AG08395 (cell line): Measurements from ENCODE around the gene ELOVL1.

Experiments used
- DNase-seq: peaks from one replicate; pipeline ENCODE4 v3.0.0; 2012; ENCODE audit warnings: mixed read lengths, low spot score

The ELOVL1 gene

DNA sequence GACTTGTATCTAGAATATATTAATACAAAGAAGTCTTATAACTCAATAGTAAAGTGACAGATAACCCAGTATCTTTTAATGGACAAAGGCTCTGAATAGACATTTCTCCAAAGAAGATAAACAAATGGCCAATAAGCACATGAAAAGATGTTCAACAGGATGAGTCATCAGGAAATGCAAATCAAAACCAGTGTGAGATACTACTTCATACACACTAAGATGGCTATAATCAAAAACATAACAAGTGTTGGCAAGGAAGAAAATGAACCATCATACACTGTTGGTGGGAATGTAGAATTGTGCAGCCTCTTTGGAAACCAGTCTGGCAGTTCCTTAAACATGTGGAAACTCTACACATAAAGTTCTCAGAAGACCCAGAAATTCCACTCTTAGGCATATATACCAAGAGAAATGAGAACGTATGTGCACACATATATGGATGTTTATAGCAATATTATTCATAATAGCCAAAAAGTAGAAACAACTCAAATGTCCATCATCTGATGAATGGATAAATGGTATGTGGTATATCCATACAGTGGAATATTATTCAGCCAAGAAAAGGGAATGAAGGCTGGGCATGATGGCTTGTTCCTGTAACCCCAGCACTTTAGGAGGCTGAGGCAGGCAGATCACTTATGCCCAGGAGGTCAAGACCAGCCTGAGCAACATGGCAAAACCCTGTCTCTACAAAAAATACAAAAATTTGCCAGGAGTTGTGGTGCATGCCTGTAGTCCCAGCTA, 40.1 kb downstream of the ELOVL1 start:
- DNase-seq = no peak

DNA sequence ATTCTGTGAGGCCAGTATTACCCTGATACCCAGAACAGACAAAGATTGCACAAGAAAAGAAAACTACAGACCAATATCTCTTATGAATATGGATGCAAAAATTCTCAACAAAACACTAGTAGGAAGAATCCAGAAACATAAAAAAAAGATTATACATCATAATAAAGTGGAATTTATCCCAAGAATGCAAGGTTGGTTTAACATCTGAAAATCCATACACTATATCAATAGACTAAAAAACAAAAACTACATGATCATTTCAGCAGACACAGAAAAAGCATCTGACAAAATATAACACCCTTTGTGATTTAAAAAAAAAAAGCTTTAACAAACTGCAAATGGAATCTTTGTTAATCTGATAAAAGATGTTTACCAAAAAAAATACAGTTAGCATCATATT, 42.4 kb downstream of the ELOVL1 start:
- no peak for DNase-seq

DNA sequence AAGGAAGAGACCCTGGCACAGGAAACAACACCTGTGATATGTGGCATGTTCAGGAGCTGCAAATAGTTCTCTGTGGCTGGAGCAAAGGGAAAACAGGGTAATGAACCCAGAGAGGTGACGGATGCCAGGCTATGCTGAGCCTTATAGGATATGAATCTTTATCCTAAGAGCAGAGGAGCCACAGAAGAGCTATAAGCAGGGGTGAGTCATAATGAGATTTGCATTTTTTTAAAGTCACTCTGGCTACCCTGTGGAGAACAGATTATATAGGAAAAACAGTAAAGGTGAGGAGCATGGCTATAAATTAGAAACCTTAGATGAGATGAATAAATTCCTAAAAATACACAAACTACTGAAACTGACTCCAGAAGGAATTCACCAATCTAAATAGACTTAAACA, 43.0 kb downstream of the ELOVL1 start:
- no peak for DNase-seq

DNA sequence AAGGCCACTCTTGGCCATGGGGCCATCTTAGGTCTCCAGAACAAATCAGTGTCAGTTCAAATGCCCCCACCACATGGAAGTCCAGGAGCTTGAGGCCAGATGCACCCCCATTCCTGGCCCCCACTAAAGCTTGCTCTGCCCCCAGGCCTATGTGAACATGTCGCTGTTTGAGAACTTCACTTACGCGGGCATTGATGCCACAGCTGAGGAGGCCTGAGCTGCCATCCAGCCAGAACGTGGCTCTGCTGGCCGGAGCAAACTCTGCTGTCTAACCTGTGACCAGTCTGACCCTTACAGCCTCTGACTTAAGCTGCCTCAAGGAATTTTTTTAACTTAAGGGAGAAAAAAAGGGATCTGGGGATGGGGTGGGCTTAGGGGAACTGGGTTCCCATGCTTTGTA, 45.3 kb downstream of the ELOVL1 start:
- DNase-seq = no peak

DNA sequence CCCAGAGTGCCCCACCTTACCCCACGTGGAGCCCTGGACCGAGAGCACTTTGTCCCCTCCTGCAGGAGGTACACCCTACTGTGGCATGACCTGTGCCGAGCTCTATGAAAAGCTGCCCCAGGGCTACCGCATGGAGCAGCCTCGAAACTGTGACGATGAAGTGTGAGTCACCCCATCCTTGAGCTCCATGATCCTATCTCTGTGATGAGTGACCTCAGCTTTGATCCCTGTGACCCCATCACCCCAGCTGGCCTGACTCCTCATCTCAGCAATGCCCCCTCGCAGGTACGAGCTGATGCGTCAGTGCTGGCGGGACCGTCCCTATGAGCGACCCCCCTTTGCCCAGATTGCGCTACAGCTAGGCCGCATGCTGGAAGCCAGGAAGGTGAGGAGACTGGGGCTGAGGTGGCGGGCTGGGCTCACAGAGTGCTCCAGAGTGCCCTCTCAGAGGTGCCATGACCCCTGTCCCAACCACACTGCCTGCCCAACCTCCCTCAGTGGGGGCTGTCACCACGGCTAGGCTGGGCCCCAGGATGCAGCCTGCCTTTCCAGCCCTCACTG, 46.4 kb downstream of the ELOVL1 start:
- DNase-seq = no peak

DNA sequence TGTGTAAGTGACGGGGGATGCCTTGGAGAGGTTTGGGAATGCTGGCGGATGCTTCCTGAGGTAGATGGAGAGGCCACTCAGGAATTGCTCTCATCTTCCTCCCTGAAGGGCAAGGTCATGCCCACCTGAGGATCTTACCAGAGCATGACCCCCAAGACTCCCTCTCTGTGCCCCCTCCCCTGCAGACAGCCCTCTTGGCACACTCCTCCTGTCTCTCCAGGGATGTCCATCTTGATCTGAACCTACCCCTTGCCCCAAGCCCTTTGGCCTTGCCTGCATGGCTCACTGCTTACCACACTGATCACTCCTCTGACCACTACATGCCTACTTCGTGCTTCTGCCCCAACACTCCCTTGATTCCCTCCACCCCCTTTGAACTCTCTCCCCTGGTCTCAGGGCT, 48.0 kb downstream of the ELOVL1 start:
- DNase-seq = no peak

DNA sequence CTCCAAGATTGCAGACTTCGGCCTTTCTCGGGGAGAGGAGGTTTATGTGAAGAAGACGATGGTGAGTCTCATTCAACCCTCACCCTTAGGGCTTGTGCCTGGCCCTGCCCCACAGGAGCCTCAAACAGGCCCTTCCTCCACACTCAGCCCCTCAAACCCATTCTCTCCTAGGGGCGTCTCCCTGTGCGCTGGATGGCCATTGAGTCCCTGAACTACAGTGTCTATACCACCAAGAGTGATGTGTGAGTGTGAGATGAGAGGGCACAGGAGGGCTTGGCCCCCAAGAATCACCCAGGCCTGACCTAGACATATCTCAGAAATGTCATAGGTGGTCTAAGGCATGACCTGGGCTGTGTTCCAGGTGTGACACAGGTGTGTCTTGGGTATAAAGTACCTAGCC, 48.5 kb downstream of the ELOVL1 start:
- DNase-seq = no peak

DNA sequence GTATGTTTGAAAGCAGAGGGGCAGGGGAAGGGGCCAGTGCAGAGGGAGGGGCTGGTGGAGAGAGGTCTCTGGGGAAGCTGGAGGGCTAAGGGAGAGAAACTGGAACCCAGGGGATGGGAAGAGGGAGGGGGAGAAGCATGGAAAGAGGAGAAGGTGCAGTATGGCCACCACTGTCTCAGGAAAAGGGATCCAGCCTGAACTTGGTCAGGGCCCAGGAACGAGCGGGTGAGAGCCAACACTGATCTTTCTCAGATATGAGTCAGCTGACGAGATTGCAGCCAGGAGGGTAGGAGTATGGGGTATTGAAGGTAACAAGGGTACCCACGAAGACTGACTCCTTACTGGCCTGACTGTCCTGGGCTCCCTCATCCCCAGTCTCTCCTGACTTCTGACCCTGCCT, 49.0 kb downstream of the ELOVL1 start:
- no peak for DNase-seq

DNA sequence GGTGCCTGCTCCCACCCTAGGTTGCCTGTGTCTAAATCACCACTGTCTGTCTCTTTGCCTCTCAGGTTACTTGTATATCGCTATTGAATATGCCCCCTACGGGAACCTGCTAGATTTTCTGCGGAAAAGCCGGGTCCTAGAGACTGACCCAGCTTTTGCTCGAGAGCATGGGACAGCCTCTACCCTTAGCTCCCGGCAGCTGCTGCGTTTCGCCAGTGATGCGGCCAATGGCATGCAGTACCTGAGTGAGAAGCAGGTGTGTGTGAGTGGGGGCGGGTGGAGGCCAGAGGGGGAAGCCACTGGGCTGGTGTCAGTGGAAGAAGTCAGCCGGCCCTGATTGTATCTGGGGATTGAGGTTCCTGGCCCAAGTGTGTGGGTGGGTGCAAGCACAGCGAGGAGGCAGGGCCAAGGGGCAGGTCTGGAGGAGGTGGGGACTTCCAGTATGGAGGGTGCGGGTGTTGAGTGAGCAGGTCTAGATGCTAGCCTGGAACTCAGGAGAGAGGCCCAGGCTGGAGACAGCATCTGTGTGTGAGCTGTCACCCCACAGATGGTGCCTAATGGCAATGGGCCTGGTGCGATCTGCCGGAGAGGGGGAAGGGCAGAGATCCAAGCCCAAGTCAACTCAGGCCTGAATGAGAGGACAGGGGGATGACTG, 49.9 kb downstream of the ELOVL1 start:
- DNase-seq = peak; percentile 35

DNA sequence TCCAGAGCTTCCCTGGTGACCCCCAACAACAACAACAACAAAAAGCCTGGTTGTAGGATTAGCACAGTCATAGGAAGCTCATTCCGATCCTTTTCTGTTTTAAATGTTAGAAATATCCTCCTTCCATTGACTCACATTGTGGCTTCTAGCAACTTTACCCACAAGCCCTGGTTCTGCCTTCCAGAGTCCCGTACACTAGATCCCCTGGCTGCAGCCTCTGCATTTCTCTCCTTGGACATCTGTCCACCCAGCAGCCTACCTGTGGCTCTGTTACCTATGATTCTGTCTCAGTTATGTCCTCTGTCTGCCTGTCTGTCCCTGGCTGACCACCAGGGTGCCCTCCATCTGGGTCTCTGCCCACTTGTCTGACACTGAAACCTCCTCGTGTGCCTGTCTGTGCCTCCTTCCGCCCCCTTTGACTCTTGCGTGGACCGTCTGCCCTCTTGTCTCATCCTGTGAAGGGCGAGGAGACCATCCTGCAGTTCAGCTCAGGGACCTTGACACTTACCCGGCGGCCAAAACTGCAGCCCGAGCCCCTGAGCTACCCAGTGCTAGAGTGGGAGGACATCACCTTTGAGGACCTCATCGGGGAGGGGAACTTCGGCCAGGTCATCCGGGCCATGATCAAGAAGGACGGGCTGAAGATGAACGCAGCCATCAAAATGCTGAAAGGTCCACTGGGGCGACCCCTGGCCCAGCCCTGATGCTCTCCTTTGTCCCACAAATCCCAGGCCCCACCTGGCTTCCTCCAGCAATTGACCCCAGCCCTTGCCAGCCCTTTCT, 50.9 kb downstream of the ELOVL1 start:
- DNase-seq = no peak

DNA sequence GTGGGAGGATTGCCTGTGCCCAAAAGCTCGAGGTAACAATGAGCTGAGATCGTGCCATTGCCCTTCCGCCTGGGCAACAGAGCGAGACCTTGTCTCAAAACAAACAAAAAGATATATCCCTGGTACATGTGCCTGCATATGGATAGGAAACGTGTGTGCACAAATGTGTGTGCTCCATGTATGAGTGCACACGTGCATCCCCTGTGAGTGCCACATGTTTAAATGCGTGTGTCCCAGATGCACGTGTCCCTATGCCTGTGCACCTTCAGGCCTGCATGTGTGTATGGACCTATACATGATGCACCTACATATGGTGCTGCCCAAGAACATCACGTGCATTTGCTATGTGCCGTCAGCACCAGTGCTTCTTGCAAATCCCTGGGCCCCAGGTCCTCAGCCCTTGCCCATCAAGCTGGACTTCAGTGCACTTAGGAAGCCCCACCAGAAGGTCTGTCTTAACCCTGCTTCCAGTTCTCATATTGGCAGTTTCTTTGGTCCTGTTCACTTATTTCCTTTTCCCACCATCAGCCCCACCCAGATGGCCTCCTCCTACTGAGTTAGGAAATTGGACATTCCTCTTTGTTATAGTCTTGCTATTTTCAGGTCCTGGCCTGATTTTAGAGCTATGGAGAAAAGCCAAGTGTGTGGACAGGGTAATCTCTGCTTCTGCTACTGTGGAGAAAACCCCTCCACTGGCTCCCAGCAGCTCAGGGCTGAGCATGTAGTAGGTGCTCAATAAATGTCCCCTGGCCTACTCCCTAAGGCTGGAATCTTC, 51.7 kb downstream of the ELOVL1 start:
- no peak for DNase-seq

DNA sequence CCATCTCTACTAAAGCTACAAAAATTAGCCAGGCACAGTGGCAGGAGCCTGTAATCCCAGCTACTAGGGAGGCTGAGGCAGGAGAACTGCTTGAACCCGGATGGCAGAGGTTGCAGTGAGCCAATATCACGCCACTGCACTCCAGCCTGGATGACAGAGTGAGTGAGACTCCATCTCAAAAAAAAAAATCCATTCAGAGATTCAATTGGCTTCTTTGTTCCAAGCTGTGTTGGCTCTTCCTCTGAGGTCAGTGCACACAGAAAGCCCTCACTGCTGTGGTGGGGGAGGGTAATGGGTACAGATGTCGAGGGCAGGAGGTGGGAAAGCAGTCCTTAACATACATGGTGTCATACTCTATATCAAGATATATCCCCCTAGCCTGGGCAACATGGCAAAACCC, 52.3 kb downstream of the ELOVL1 start:
- no peak for DNase-seq

DNA sequence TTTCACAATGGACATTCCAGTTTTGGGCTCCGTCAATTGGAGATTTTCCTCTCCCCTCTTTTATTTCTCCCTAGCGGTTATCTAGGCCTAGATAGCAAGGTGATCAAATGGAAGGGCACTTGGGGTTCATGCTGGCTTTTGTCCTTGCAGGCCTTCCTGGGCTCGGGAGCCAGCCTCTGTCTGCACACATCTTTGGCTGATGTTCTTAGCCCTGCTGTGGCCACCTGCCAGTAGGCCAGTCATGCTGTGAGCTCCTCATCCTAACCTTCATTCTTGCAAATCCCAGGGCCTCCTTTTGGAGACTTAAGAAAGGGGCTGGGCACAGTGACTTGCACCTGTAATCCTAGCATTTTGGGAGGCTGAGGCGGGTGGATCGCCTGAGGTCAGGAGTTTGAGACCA, 53.6 kb downstream of the ELOVL1 start:
- no peak for DNase-seq

DNA sequence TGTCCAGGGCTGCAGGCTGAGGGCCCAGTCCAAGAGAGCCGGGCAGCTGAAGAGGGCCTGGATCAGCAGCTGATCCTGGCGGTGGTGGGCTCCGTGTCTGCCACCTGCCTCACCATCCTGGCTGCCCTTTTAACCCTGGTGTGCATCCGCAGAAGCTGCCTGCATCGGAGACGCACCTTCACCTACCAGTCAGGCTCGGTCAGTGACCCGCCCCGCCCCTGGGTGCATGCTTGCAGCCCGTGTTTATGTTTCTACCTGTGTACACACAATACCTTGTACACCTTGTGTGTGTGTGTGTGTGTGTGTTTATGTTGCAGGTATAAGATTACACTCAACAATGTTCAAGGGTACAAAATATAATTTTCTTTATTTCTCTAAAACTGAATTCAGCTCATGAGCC, 54.0 kb downstream of the ELOVL1 start:
- no peak for DNase-seq
